ENCODE results near the gene ADCY2. TPM values are rescaled to one million over a fixed set of nuclear protein-coding genes. Genes with fewer than 3 reads are reported as not detected.

Gene ADCY2
- total and polyA plus RNA-seq, 9 of the 15 experiments (the other 6 are each of a cell fraction or from before 2014, with no cell fraction given), result 0.01 to 0.15 (median 0.03) TPM; not detected in 5

DNA sequence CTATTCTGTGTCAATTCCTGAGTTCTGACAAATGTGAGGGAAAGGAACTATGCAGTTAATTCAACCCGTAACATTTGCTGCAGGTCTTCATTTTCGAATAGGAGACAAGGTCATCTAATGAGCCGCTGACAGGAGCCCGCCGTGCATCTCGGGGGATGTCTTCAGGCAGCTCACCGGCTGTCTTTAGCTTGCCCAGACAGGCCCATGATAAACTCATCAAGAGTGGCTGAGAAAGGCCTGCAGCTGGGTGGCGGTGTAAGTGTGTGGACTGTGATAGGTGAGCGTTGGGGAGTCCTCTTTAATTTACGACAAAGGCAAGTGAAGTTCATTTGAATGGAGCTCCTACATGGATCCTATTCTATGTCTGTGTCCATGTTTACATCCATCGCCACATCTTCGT is 190.5 kb downstream of the ADCY2 start (continued):
- TF ChIP-seq MEIS2 (IDR thresholded peaks at IDR 0.05; ENCODE audit: partially characterized antibody) (no peak), ZNF274 (IDR thresholded peaks at IDR 0.05; ENCODE audit: borderline replicate concordance, low read depth, low read length) (no peak), ZFX (CRISPR knock-in tag; IDR thresholded peaks at IDR 0.05) (no peak)
- TF ChIP-seq, protein P1, sequence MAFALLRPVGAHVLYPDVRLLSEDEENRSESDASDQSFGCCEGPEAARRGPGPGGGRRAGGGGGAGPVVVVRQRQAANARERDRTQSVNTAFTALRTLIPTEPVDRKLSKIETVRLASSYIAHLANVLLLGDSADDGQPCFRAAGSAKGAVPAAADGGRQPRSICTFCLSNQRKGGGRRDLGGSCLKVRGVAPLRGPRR (CRISPR knock-in tag; IDR thresholded peaks at IDR 0.05), result no peak
- TF ChIP-seq, protein P2, sequence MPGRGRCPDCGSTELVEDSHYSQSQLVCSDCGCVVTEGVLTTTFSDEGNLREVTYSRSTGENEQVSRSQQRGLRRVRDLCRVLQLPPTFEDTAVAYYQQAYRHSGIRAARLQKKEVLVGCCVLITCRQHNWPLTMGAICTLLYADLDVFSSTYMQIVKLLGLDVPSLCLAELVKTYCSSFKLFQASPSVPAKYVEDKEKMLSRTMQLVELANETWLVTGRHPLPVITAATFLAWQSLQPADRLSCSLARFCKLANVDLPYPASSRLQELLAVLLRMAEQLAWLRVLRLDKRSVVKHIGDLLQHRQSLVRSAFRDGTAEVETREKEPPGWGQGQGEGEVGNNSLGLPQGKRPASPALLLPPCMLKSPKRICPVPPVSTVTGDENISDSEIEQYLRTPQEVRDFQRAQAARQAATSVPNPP (IDR thresholded peaks at IDR 0.05; ENCODE audit: borderline replicate concordance, insufficient read depth, insufficient read length), result no peak
- TF ChIP-seq, protein P3, sequence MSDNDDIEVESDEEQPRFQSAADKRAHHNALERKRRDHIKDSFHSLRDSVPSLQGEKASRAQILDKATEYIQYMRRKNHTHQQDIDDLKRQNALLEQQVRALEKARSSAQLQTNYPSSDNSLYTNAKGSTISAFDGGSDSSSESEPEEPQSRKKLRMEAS (CRISPR knock-in tag; IDR thresholded peaks at IDR 0.05), result no peak

DNA sequence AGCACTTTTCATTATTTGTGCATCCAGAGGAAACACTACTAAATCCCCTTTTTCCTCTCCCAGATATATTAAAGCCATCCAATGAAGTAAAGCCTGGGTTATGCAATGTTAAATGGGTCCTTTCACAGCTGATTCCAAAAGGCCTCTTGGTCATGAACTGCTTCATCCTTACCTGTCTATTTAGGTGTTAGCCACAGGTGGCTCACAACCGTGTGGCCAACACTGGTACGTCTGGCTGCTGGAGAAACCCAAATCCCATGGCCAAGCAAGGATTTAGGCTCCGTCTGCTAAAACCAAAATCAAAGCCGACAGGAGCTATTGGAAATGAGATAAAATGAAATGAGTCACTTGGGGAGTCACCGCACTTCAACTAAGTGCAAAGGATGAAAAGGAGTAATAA is 193.9 kb downstream of the ADCY2 start:
- no peak overlapping the region for H2AFZ ChIP-seq (ENCODE audit: low read depth, low read length)
- H3K4me1 ChIP-seq (replicated peaks in 1 of 2; ENCODE audit: control insufficient read depth in 2 of 2, insufficient read depth in 2 of 2, low read length in 2 of 2), result no peaks in the 10 kb centered on the region
- 0% methylated on average over 5 of the region's 5 CpGs for WGBS (ENCODE audit: insufficient coverage, low coverage, missing lambda C conversion rate)
- CTCF ChIA-PET (ENCODE audit: low intra/inter-chr PET ratio), result no interaction called here
- no peaks in the 10 kb centered on the region for H4K20me1 ChIP-seq (replicated peaks; ENCODE audit: control insufficient read depth, insufficient read depth, low read length)
- ATAC-seq (no peak), FAIRE-seq (no peak), DNase-seq (ENCODE audit: extremely low read depth in 1 of 4, low spot score in 3 of 4) (no peak)
- no peaks in the 10 kb centered on the region for H3K36me3 ChIP-seq (ENCODE audit: control insufficient read depth, insufficient read depth, low read length)
- H3K9me1 ChIP-seq (ENCODE audit: control insufficient read depth, insufficient read depth, low read length), result no peaks in the 10 kb centered on the region
- no peak overlapping the region for H3K9ac ChIP-seq (ENCODE audit: insufficient read depth in 1 of 2, low read depth in 2 of 2, low read length in 2 of 2)
- in situ Hi-C loops (cut with MboI), result no loop called here
- H3K4me3 ChIP-seq, result no peak overlapping the region
- H3K9me3 ChIP-seq (replicated peaks; ENCODE audit: control insufficient read depth, insufficient read depth, low read depth, low read length), result no peaks in the 10 kb centered on the region
- H3K27ac ChIP-seq (ENCODE audit: extremely low read depth, low read depth, low read length), result no peak overlapping the region
- POLR2A ChIA-PET, result interaction anchor here (0.6 kb wide), 1 partner anchor 45 kb away, joined by 3 read pairs; no protein-coding TSS in a partner anchor
- no peaks in the 10 kb centered on the region for H3K27me3 ChIP-seq (ENCODE audit: control insufficient read depth in 2 of 2, insufficient read depth in 2 of 2, low read length in 2 of 2)
- no peaks in the 10 kb centered on the region for H3K79me2 ChIP-seq (ENCODE audit: control insufficient read depth, insufficient read depth, low read length)
- no TSS peak for BruUV-seq (replicated peaks)
- no peak overlapping the region for H3K4me2 ChIP-seq (ENCODE audit: insufficient read depth, low read length)
- intact Hi-C loops (cut with micrococcal nuclease), result no loop called here
- TF ChIP-seq CREM (IDR thresholded peaks at IDR 0.05; ENCODE audit: low read depth) (no peak), HNRNPUL1 (IDR thresholded peaks at IDR 0.05; ENCODE audit: low read length) (no peak), ZNF77 (CRISPR knock-in tag; IDR thresholded peaks at IDR 0.05) (no peak), SPI1 (IDR thresholded peaks at IDR 0.05; ENCODE audit: borderline replicate concordance, low read depth, low read length) (no peak), ZNF766 (CRISPR knock-in tag; conservative IDR thresholded peaks at IDR 0.05) (no peak)
- TF ChIP-seq, protein P4, sequence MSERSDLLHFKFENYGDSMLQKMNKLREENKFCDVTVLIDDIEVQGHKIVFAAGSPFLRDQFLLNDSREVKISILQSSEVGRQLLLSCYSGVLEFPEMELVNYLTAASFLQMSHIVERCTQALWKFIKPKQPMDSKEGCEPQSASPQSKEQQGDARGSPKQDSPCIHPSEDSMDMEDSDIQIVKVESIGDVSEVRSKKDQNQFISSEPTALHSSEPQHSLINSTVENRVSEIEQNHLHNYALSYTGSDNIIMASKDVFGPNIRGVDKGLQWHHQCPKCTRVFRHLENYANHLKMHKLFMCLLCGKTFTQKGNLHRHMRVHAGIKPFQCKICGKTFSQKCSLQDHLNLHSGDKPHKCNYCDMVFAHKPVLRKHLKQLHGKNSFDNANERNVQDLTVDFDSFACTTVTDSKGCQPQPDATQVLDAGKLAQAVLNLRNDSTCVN (CRISPR knock-in tag; IDR thresholded peaks at IDR 0.05), result no peak
- TF ChIP-seq, protein P5, sequence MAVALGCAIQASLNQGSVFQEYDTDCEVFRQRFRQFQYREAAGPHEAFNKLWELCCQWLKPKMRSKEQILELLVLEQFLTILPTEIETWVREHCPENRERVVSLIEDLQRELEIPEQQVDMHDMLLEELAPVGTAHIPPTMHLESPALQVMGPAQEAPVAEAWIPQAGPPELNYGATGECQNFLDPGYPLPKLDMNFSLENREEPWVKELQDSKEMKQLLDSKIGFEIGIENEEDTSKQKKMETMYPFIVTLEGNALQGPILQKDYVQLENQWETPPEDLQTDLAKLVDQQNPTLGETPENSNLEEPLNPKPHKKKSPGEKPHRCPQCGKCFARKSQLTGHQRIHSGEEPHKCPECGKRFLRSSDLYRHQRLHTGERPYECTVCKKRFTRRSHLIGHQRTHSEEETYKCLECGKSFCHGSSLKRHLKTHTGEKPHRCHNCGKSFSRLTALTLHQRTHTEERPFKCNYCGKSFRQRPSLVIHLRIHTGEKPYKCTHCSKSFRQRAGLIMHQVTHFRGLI (CRISPR knock-in tag; IDR thresholded peaks at IDR 0.05), result no peak
- TF ChIP-seq, protein P6, sequence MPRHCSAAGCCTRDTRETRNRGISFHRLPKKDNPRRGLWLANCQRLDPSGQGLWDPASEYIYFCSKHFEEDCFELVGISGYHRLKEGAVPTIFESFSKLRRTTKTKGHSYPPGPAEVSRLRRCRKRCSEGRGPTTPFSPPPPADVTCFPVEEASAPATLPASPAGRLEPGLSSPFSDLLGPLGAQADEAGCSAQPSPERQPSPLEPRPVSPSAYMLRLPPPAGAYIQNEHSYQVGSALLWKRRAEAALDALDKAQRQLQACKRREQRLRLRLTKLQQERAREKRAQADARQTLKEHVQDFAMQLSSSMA (CRISPR knock-in tag; IDR thresholded peaks at IDR 0.05), result no peak
- TF ChIP-seq, protein P7, sequence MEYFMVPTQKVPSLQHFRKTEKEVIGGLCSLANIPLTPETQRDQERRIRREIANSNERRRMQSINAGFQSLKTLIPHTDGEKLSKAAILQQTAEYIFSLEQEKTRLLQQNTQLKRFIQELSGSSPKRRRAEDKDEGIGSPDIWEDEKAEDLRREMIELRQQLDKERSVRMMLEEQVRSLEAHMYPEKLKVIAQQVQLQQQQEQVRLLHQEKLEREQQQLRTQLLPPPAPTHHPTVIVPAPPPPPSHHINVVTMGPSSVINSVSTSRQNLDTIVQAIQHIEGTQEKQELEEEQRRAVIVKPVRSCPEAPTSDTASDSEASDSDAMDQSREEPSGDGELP (CRISPR knock-in tag; IDR thresholded peaks at IDR 0.05; ENCODE audit: borderline replicate concordance), result no peak

Data from K562 (cell line).